H7 (cell line): Measurements from ENCODE around the gene TAS2R16. TPM values are rescaled to one million over a fixed set of nuclear protein-coding genes. Genes with fewer than 3 reads are reported as not detected.
"Not testable (repeated sequence)": the region's sequence is repeated elsewhere in the genome, so short reads cannot be mapped to it uniquely, and the experiment has no call there.

Source experiments
- DNase-seq: peaks from one replicate; pipeline ENCODE4 v3.0.0; 2012
- H3K27me3 ChIP-seq: 2 replicates; pipeline ENCODE4 v1.6.0; 2011; ENCODE audit warnings: mild to moderate bottlenecking, low read length; ENCODE audit not compliant: control insufficient read depth, insufficient read depth
- H3K36me3 ChIP-seq: replicated peaks from 2 replicates; pipeline ENCODE4 v1.5.1; 2011; ENCODE audit warnings: low read length; ENCODE audit not compliant: control insufficient read depth, insufficient read depth
- H3K4me3 ChIP-seq: 2 replicates; pipeline ENCODE4 v1.5.1; 2011; ENCODE audit warnings: low read depth, mild to moderate bottlenecking, control low read depth, low read length, moderate library complexity; ENCODE audit not compliant: insufficient read depth
- total RNA-seq: library from RNA; depleted of rRNA; stranded (reverse); fragments of >200 nt; shearing (Covaris generic); gene quantifications from 2 replicates; pipeline ENCODE4 v1.2.3, GENCODE V29; 2014

The TAS2R16 gene
- total RNA-seq, 1 experiment from 2014 or later: not detected

GRCh38 chr7:123003539-123004126, 8.1 kb upstream of the TAS2R16 start:
- H3K4me3 ChIP-seq: no peak overlapping the region
- no peaks in the 10 kb centered on the region for H3K36me3 ChIP-seq
- H3K27me3 ChIP-seq: no peaks in the 10 kb centered on the region
- no peak for DNase-seq

GRCh38 chr7:122989577-122989976, 5.9 kb downstream of the TAS2R16 start:
- no peak overlapping the region for H3K4me3 ChIP-seq
- no peak for DNase-seq
- H3K36me3 ChIP-seq: no peaks in the 10 kb centered on the region
- no peaks in the 10 kb centered on the region for H3K27me3 ChIP-seq

- no peak for DNase-seq
- H3K4me3 ChIP-seq: no peak overlapping the region
- no peaks in the 10 kb centered on the region for H3K27me3 ChIP-seq
- H3K36me3 ChIP-seq: no peaks in the 10 kb centered on the region
Measured at GRCh38 chr7:122989041-122989440, 6.5 kb downstream of the TAS2R16 start.

- Histone ChIP-seq H3K36me3 (no peaks in the 10 kb centered on the region), H3K27me3 (no peaks in the 10 kb centered on the region), H3K4me3 (no peak overlapping the region)
- no peak for DNase-seq
Measured at GRCh38 chr7:122988333-122988732, 7.2 kb downstream of the TAS2R16 start.

- H3K36me3 ChIP-seq: no peaks in the 10 kb centered on the region
- DNase-seq: no peak
- no peak overlapping the region for H3K4me3 ChIP-seq
- H3K27me3 ChIP-seq: no peaks in the 10 kb centered on the region
Measured at GRCh38 chr7:122987463-122987862, 8.0 kb downstream of the TAS2R16 start.

GRCh38 chr7:122984021-122984420, 11.5 kb downstream of the TAS2R16 start:
- Histone ChIP-seq H3K36me3 (no peaks in the 10 kb centered on the region), H3K4me3 (no peak overlapping the region), H3K27me3 (no peaks in the 10 kb centered on the region)
- no peak for DNase-seq

- Histone ChIP-seq H3K36me3 (no peaks in the 10 kb centered on the region), H3K4me3 (no peak overlapping the region), H3K27me3 (no peaks in the 10 kb centered on the region)
- DNase-seq: no peak
Measured at GRCh38 chr7:122983261-122983660, 12.2 kb downstream of the TAS2R16 start.

- DNase-seq: no peak
- Histone ChIP-seq H3K4me3 (no peak overlapping the region), H3K36me3 (no peaks in the 10 kb centered on the region), H3K27me3 (no peaks in the 10 kb centered on the region)
Measured at GRCh38 chr7:122975341-122975740, 20.2 kb downstream of the TAS2R16 start.

- no peaks in the 10 kb centered on the region for H3K36me3 ChIP-seq
- H3K27me3 ChIP-seq: no peaks in the 10 kb centered on the region
- no peak overlapping the region for H3K4me3 ChIP-seq
- DNase-seq: no peak
Measured at GRCh38 chr7:122974229-122974628, 21.3 kb downstream of the TAS2R16 start.

GRCh38 chr7:122972056-122972455, 23.4 kb downstream of the TAS2R16 start:
- no peak overlapping the region for H3K4me3 ChIP-seq
- no peak for DNase-seq
- H3K36me3 ChIP-seq: no peaks in the 10 kb centered on the region
- no peaks in the 10 kb centered on the region for H3K27me3 ChIP-seq

- no peaks in the 10 kb centered on the region for H3K36me3 ChIP-seq
- H3K4me3 ChIP-seq: no peak overlapping the region
- no peaks in the 10 kb centered on the region for H3K27me3 ChIP-seq
- no peak for DNase-seq
Measured at GRCh38 chr7:122970740-122971725, 24.5 kb downstream of the TAS2R16 start.

- Histone ChIP-seq H3K4me3 (no peak overlapping the region), H3K36me3 (no peaks in the 10 kb centered on the region), H3K27me3 (no peaks in the 10 kb centered on the region)
- no peak for DNase-seq
Measured at GRCh38 chr7:122968389-122968788, 27.1 kb downstream of the TAS2R16 start.

GRCh38 chr7:122965306-122965705, 30.2 kb downstream of the TAS2R16 start:
- no peaks in the 10 kb centered on the region for H3K27me3 ChIP-seq
- H3K4me3 ChIP-seq: no peak overlapping the region
- no peaks in the 10 kb centered on the region for H3K36me3 ChIP-seq
- no peak for DNase-seq

- H3K4me3 ChIP-seq, DNase-seq: not testable (repeated sequence)
Measured at GRCh38 chr7:122953678-122954077, 41.8 kb downstream of the TAS2R16 start.

GRCh38 chr7:122951006-122951405, 44.5 kb downstream of the TAS2R16 start:
- no peak overlapping the region for H3K4me3 ChIP-seq
- H3K36me3 ChIP-seq: no peaks in the 10 kb centered on the region
- no peaks in the 10 kb centered on the region for H3K27me3 ChIP-seq
- no peak for DNase-seq

More at GRCh38 chr7:122953678-122954077, 41.8 kb downstream of the TAS2R16 start:
- not testable (repeated sequence) for H3K27me3 ChIP-seq, H3K36me3 ChIP-seq
